ENCODE results near the gene ADORA2B. TPM values are rescaled to one million over a fixed set of nuclear protein-coding genes. Genes with fewer than 3 reads are reported as not detected.

The ADORA2B gene
- total RNA-seq, 1 donor from 2014 or later: 7.1 TPM

GRCh38 chr17:15951368-15952047 is 6.6 kb downstream of the ADORA2B start:
- ATAC-seq (no peak), DNase-seq (no peak)
- intact Hi-C loops (cut with DNase I): no loop called here
- H3K4me3 ChIP-seq: no peak overlapping the region
- H3K4me1 ChIP-seq: no peaks in the 10 kb centered on the region
- no peak overlapping the region for H3K27ac ChIP-seq
- TF ChIP-seq, protein P1, sequence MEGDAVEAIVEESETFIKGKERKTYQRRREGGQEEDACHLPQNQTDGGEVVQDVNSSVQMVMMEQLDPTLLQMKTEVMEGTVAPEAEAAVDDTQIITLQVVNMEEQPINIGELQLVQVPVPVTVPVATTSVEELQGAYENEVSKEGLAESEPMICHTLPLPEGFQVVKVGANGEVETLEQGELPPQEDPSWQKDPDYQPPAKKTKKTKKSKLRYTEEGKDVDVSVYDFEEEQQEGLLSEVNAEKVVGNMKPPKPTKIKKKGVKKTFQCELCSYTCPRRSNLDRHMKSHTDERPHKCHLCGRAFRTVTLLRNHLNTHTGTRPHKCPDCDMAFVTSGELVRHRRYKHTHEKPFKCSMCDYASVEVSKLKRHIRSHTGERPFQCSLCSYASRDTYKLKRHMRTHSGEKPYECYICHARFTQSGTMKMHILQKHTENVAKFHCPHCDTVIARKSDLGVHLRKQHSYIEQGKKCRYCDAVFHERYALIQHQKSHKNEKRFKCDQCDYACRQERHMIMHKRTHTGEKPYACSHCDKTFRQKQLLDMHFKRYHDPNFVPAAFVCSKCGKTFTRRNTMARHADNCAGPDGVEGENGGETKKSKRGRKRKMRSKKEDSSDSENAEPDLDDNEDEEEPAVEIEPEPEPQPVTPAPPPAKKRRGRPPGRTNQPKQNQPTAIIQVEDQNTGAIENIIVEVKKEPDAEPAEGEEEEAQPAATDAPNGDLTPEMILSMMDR (IDR thresholded peaks at IDR 0.05): no peak
- no peaks in the 10 kb centered on the region for H3K9me3 ChIP-seq
- H3K27me3 ChIP-seq: no peaks in the 10 kb centered on the region
- H3K36me3 ChIP-seq: no peaks in the 10 kb centered on the region

- no peaks in the 10 kb centered on the region for H3K9me3 ChIP-seq
- no peaks in the 10 kb centered on the region for H3K4me1 ChIP-seq
- no peaks in the 10 kb centered on the region for H3K36me3 ChIP-seq
- H3K4me3 ChIP-seq: no peak overlapping the region
- no peaks in the 10 kb centered on the region for H3K27me3 ChIP-seq
- TF ChIP-seq, protein P1 (IDR thresholded peaks at IDR 0.05): no peak
- no peak for DNase-seq
- intact Hi-C loops (cut with DNase I): no loop called here
- no peak overlapping the region for H3K27ac ChIP-seq
- ATAC-seq: no peak
These were observed 7.2 kb downstream of the ADORA2B start for GRCh38 chr17:15952048-15952532.

- ATAC-seq (no peak), DNase-seq (no peak)
- H3K27me3 ChIP-seq: no peaks in the 10 kb centered on the region
- intact Hi-C loops (cut with DNase I): no loop called here
- no peaks in the 10 kb centered on the region for H3K9me3 ChIP-seq
- H3K4me1 ChIP-seq: no peaks in the 10 kb centered on the region
- TF ChIP-seq, protein P1 (IDR thresholded peaks at IDR 0.05): no peak
- no peak overlapping the region for H3K4me3 ChIP-seq
- H3K27ac ChIP-seq: no peak overlapping the region
- H3K36me3 ChIP-seq: no peaks in the 10 kb centered on the region
These were observed 8.2 kb downstream of the ADORA2B start for GRCh38 chr17:15952916-15953790.

- Histone ChIP-seq H3K36me3 (no peaks in the 10 kb centered on the region), H3K27me3 (no peaks in the 10 kb centered on the region), H3K4me3 (no peak overlapping the region), H3K27ac (no peak overlapping the region), H3K4me1 (peaks cover 7% of the 10 kb centered on the region), H3K9me3 (no peaks in the 10 kb centered on the region)
- intact Hi-C loops (cut with DNase I): no loop called here
- DNase-seq (no peak), ATAC-seq (peak; percentile 66)
- TF ChIP-seq, protein P1 (IDR thresholded peaks at IDR 0.05): no peak
These were observed 9.3 kb downstream of the ADORA2B start for GRCh38 chr17:15954222-15954621.

- TF ChIP-seq, protein P1 (IDR thresholded peaks at IDR 0.05): no peak
- intact Hi-C loops (cut with DNase I): no loop called here
These were observed 11.0 kb downstream of the ADORA2B start for GRCh38 chr17:15955793-15956541.

More at GRCh38 chr17:15955793-15956541, 11.0 kb downstream of the ADORA2B start:
- peaks cover 7% of the 10 kb centered on the region for H3K4me1 ChIP-seq
- no peaks in the 10 kb centered on the region for H3K27me3 ChIP-seq
- H3K9me3 ChIP-seq: no peaks in the 10 kb centered on the region
- no peak overlapping the region for H3K27ac ChIP-seq
- ATAC-seq: no peak
- H3K36me3 ChIP-seq: no peaks in the 10 kb centered on the region
- DNase-seq: no peak
- H3K4me3 ChIP-seq: no peak overlapping the region
